Keratinocyte (primary cell): ENCODE measurements around the gene PTTG1IP2.

Experiments
- CTCF ChIP-seq, 3 experiments: IDR thresholded peaks in 1 of 3; conservative IDR thresholded peaks in 1 of 3; optimal IDR thresholded peaks in 1 of 3; 2 replicates in 2 of 3; 3 replicates in 1 of 3; pipeline versions ENCODE3 to v1.5.1; 2011; ENCODE audit warnings: low read length in 3 of 3, mild to moderate bottlenecking in 3 of 3, moderate library complexity in 2 of 3, control low read depth in 1 of 3, inconsistent platforms in 1 of 3; ENCODE audit not compliant: insufficient read depth in 2 of 3; ENCODE audit errors: extremely low read depth in 1 of 3
- EZH2 ChIP-seq: IDR thresholded peaks from one replicate; pipeline ENCODE4 v1.6.1; 2012; ENCODE audit warnings: inconsistent platforms, mild to moderate bottlenecking, low read length, moderate library complexity

- TF ChIP-seq CTCF (optimal IDR thresholded peaks at IDR 0.05 in 1 of 3, IDR thresholded peaks at IDR 0.05 in 1 of 3, conservative IDR thresholded peaks at IDR 0.05 in 1 of 3; ENCODE audit: extremely low read depth in 1 of 3, insufficient read depth in 2 of 3, low read length in 3 of 3) (no peak), EZH2 (no peak)
Observed at GRCh38 chr7:90458104-90458503, 11.3 kb upstream of the PTTG1IP2 start.
